Lower leg skin (tissue), 4 donors: ENCODE results near the gene NLK. TPM values are rescaled to one million over a fixed set of nuclear protein-coding genes. Genes with fewer than 3 reads are reported as not detected.

Experiments
- DNase-seq, 2 donors: peaks; one replicate each; pipeline ENCODE4 v3.0.0-alpha.2; 2019; ENCODE audit warnings: low spot score in 2 of 2
- H3K4me3 ChIP-seq: fragments of 200-600 bp; sonication (generic); 2 replicates; pipeline ENCODE4 v1.5.1; 2017; ENCODE audit warnings: mild to moderate bottlenecking, low read depth; ENCODE audit not compliant: poor library complexity, severe bottlenecking
- POLR2A ChIP-seq, 2 donors: fragments of 450-650 bp; IDR thresholded peaks; one replicate each; pipeline ENCODE4 v1.6.1; 2016 to 2017; ENCODE audit warnings: antibody characterized with exemption in 2 of 2, mild to moderate bottlenecking in 1 of 2, moderate library complexity in 1 of 2
- WGBS, 2 donors: methylation state at CpG; one replicate each; pipeline ENCODE4 v1.1.5; 2018; 5-methylcytosine and 5-hydroxymethylcytosine counted together
- intact Hi-C: fragments of 100-400 bp; cut with DNase I; formaldehyde crosslinking; loops from one replicate; pipeline ENCODE4 v1.15.0; 2023; ENCODE audit warnings: low total_unique reads
- total RNA-seq, 4 donors: library from RNA; depleted of rRNA; stranded (reverse); fragments of >200 nt; gene quantifications; one replicate each; pipeline ENCODE4 v1.1.0, GENCODE V29; 2016
- TF ChIP-seq, protein P1 (sequence below), 3 donors: fragments of 450-650 bp; IDR thresholded peaks; one replicate each; pipeline ENCODE4 v1.5.1; 2016; ENCODE audit warnings: antibody characterized with exemption in 3 of 3, mild to moderate bottlenecking in 3 of 3, moderate library complexity in 2 of 3

The NLK gene
- total RNA-seq, 4 donors from 2014 or later = 5.9 to 10.8 (median 8.2) TPM

DNA sequence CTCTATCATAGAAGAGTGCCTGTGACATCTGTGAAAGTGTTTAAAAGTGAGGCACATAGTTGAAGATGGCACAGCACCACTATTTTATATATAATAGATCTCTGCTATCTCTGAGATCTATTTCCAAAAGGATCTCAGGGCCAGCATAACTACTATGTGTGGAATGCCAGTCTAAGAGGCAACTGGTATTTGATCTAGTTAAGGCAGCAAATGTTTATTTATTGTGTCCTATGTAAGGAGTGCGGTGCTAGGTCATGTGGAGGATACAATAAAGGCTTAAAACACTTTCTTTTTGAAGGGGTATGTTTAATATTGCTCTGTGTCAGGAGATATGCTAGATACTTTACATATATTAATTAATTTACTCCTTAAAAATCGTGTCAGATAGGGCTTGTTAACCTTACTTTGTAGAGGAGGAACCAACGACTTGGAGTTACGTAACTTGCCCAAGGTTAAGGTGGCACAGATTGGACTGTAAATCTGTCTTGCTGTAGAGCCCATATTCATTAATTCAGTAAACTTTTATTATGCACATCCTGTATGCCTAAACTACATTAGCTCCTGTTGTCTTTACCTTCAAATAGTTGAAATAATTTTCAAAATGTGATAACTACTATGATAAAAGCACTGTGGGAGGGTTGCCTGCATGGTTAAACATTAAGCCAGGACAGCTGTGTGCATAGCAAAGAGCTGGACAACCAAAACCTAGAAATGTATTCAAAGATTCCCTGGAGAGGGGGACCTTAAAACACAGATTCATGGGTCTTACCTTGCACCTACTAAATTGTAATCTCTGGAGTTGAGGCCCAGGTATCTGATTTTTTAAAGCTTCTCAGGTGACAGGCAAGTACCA lies 83.3 kb downstream of the NLK start:
- 73 to 77% methylated on average over 4 of the region's 4 CpGs for WGBS, 2 donors
- no peak overlapping the region for H3K4me3 ChIP-seq
- intact Hi-C loops = no loop called here
- TF ChIP-seq, protein P1, sequence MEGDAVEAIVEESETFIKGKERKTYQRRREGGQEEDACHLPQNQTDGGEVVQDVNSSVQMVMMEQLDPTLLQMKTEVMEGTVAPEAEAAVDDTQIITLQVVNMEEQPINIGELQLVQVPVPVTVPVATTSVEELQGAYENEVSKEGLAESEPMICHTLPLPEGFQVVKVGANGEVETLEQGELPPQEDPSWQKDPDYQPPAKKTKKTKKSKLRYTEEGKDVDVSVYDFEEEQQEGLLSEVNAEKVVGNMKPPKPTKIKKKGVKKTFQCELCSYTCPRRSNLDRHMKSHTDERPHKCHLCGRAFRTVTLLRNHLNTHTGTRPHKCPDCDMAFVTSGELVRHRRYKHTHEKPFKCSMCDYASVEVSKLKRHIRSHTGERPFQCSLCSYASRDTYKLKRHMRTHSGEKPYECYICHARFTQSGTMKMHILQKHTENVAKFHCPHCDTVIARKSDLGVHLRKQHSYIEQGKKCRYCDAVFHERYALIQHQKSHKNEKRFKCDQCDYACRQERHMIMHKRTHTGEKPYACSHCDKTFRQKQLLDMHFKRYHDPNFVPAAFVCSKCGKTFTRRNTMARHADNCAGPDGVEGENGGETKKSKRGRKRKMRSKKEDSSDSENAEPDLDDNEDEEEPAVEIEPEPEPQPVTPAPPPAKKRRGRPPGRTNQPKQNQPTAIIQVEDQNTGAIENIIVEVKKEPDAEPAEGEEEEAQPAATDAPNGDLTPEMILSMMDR (IDR thresholded peaks at IDR 0.05) = no peak
- no peak for TF ChIP-seq POLR2A (IDR thresholded peaks at IDR 0.05)
- no peak for DNase-seq

- no peak for TF ChIP-seq POLR2A (IDR thresholded peaks at IDR 0.05)
- TF ChIP-seq, protein P1 (IDR thresholded peaks at IDR 0.05) = no peak
- WGBS, 2 donors = 100% methylated on average over 1 of the region's 1 CpG
- intact Hi-C loops = no loop called here
- no peak for DNase-seq
- H3K4me3 ChIP-seq = no peak overlapping the region
These were observed 84.7 kb downstream of the NLK start for GRCh38 chr17:28127196-28127595.

DNA sequence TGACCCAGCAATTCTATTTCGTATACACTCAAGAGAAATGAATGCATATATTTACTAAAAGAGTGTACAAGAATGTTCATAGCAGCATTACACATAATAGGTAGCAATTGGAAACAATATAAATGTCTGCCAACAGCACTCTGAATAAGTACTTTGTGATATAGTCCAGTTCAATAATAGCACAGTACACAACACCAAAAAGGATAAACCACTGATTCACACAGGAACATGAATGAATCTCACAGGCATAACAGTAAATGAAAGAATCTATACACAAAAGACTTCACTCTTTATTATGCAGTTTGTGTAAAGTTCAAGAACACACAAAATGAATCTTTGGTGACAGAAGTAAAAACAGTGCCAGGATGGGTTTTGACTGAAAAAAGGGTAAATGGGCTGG lies 86.3 kb downstream of the NLK start:
- H3K4me3 ChIP-seq = no peak overlapping the region
- no peak for TF ChIP-seq POLR2A (IDR thresholded peaks at IDR 0.05)
- TF ChIP-seq, protein P1 (IDR thresholded peaks at IDR 0.05) = no peak
- WGBS, 2 donors = 93% methylated on average over 1 of the region's 1 CpG
- DNase-seq = no peak
- intact Hi-C loops = no loop called here

DNA sequence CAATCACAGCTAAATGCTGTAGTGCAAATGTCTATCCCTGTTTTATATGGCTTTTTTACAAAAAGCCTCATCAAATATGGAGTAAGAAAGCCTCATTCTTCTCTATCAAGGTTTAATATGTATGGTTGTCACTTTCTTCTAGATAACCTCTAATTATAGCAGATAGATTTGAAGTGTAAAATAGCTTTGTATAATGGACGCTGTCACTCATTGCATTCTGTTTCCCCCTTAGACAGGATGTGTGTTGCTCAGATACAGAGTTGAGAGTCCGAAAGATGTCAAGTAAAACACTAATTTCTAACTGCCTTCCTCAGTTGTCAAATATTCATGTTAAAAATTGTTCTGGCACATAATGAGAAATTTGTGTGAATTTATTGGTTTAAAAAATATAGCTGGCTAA lies 88.0 kb downstream of the NLK start:
- 94 to 98% methylated on average over 2 of the region's 2 CpGs for WGBS, 2 donors
- DNase-seq = no peak
- intact Hi-C loops = no loop called here
- no peak overlapping the region for H3K4me3 ChIP-seq
- TF ChIP-seq, protein P1 (IDR thresholded peaks at IDR 0.05) = no peak
- TF ChIP-seq POLR2A (IDR thresholded peaks at IDR 0.05) = no peak

- DNase-seq = no peak
- 83 to 88% methylated on average over 4 of the region's 4 CpGs for WGBS, 2 donors
- TF ChIP-seq POLR2A (IDR thresholded peaks at IDR 0.05) = no peak
- TF ChIP-seq, protein P1 (IDR thresholded peaks at IDR 0.05) = no peak
- intact Hi-C loops = no loop called here
- H3K4me3 ChIP-seq = no peak overlapping the region
These were observed 89.1 kb downstream of the NLK start for GRCh38 chr17:28131599-28131998.

- intact Hi-C loops = no loop called here
- no peak for TF ChIP-seq POLR2A (IDR thresholded peaks at IDR 0.05)
- TF ChIP-seq, protein P1 (IDR thresholded peaks at IDR 0.05) = no peak
These were observed 91.1 kb downstream of the NLK start for GRCh38 chr17:28133562-28133970.

More at GRCh38 chr17:28133562-28133970, 91.1 kb downstream of the NLK start:
- no peak for DNase-seq
- H3K4me3 ChIP-seq = no peak overlapping the region
